ENCODE data around the gene SGCE.

SGCE gene

GRCh38 chr7:94700926-94701554 lies 45.1 kb upstream of the SGCE start:
- H3F3A ChIP-seq (ENCODE audit: insufficient read depth, low read length) = no peaks in the 10 kb centered on the region
- no peak overlapping the region for H3K27ac ChIP-seq (ENCODE audit: low read depth, low read length, poor library complexity, severe bottlenecking)
- H3K4me3 ChIP-seq (ENCODE audit: low read depth, low read length, poor library complexity, severe bottlenecking) = no peak overlapping the region
- no peaks in the 10 kb centered on the region for H3K79me2 ChIP-seq (ENCODE audit: insufficient read depth, low read length)
- no peak overlapping the region for H3K4me2 ChIP-seq (ENCODE audit: low read length)
- H2AFZ ChIP-seq (ENCODE audit: low read length) = no peak overlapping the region
- no peaks in the 10 kb centered on the region for H3K4me1 ChIP-seq (ENCODE audit: insufficient read depth, low read length, severe bottlenecking)
- no peaks in the 10 kb centered on the region for H4K20me1 ChIP-seq (ENCODE audit: insufficient read depth, low read length)
- H3K9me2 ChIP-seq (ENCODE audit: low read depth, low read length) = no peaks in the 10 kb centered on the region
- H3K27me3 ChIP-seq (ENCODE audit: insufficient read depth, low read length) = no peaks in the 10 kb centered on the region
- no peak for TF ChIP-seq CTCF (IDR thresholded peaks at IDR 0.05; ENCODE audit: low read length)
- no peak for TF ChIP-seq EZH2 (IDR thresholded peaks at IDR 0.05; ENCODE audit: borderline replicate concordance, low read length)
- no peaks in the 10 kb centered on the region for H3K9me3 ChIP-seq (ENCODE audit: low read length)
- H3K36me3 ChIP-seq (ENCODE audit: insufficient read depth, low read length) = no peaks in the 10 kb centered on the region
- no peak overlapping the region for H3K9ac ChIP-seq (ENCODE audit: low read length)

- Histone ChIP-seq H3K27me3 (ENCODE audit: insufficient read depth, low read length) (no peaks in the 10 kb centered on the region), H3K9ac (ENCODE audit: low read length) (no peak overlapping the region), H3K4me3 (ENCODE audit: low read depth, low read length, poor library complexity, severe bottlenecking) (no peak overlapping the region), H4K20me1 (ENCODE audit: insufficient read depth, low read length) (no peaks in the 10 kb centered on the region), H3K9me2 (ENCODE audit: low read depth, low read length) (no peaks in the 10 kb centered on the region), H3F3A (ENCODE audit: insufficient read depth, low read length) (no peaks in the 10 kb centered on the region), H3K4me2 (ENCODE audit: low read length) (no peak overlapping the region), H3K36me3 (ENCODE audit: insufficient read depth, low read length) (no peaks in the 10 kb centered on the region), H3K4me1 (ENCODE audit: insufficient read depth, low read length, severe bottlenecking) (no peaks in the 10 kb centered on the region), H2AFZ (ENCODE audit: low read length) (no peak overlapping the region), H3K79me2 (ENCODE audit: insufficient read depth, low read length) (no peaks in the 10 kb centered on the region), H3K27ac (ENCODE audit: low read depth, low read length, poor library complexity, severe bottlenecking) (no peak overlapping the region), H3K9me3 (ENCODE audit: low read length) (no peaks in the 10 kb centered on the region)
- no peak for TF ChIP-seq CTCF (IDR thresholded peaks at IDR 0.05; ENCODE audit: low read length)
- TF ChIP-seq EZH2 (IDR thresholded peaks at IDR 0.05; ENCODE audit: borderline replicate concordance, low read length) = no peak
Observed at GRCh38 chr7:94698275-94698674, 42.3 kb upstream of the SGCE start.

- Histone ChIP-seq H3K9me3 (ENCODE audit: low read length) (no peaks in the 10 kb centered on the region), H3K4me3 (ENCODE audit: low read depth, low read length, poor library complexity, severe bottlenecking) (no peak overlapping the region), H3K9me2 (ENCODE audit: low read depth, low read length) (no peaks in the 10 kb centered on the region), H2AFZ (ENCODE audit: low read length) (no peak overlapping the region), H3K27me3 (ENCODE audit: insufficient read depth, low read length) (no peaks in the 10 kb centered on the region), H3F3A (ENCODE audit: insufficient read depth, low read length) (no peaks in the 10 kb centered on the region), H3K79me2 (ENCODE audit: insufficient read depth, low read length) (no peaks in the 10 kb centered on the region), H3K4me2 (ENCODE audit: low read length) (no peak overlapping the region), H3K27ac (ENCODE audit: low read depth, low read length, poor library complexity, severe bottlenecking) (no peak overlapping the region), H4K20me1 (ENCODE audit: insufficient read depth, low read length) (no peaks in the 10 kb centered on the region), H3K4me1 (ENCODE audit: insufficient read depth, low read length, severe bottlenecking) (no peaks in the 10 kb centered on the region), H3K9ac (ENCODE audit: low read length) (no peak overlapping the region), H3K36me3 (ENCODE audit: insufficient read depth, low read length) (no peaks in the 10 kb centered on the region)
- TF ChIP-seq EZH2 (IDR thresholded peaks at IDR 0.05; ENCODE audit: borderline replicate concordance, low read length) = no peak
- TF ChIP-seq CTCF (IDR thresholded peaks at IDR 0.05; ENCODE audit: low read length) = no peak
Observed at GRCh38 chr7:94697035-94697974, 41.4 kb upstream of the SGCE start.

All from OCI-LY1 (cell line).